Esophagus (tissue), 2 donors: ENCODE data around the gene HOXC12. TPM values are rescaled to one million over a fixed set of nuclear protein-coding genes. Genes with fewer than 3 reads are reported as not detected.

Source experiments
- H3K27ac ChIP-seq, 2 donors: one replicate each; pipeline ENCODE4 v1.5.1; 2013; ENCODE audit warnings: low read depth in 2 of 2, mild to moderate bottlenecking in 2 of 2, inconsistent platforms in 1 of 2, low read length in 1 of 2, moderate library complexity in 1 of 2
- H3K27me3 ChIP-seq, 2 donors: one replicate each; pipeline ENCODE4 v1.6.1; 2013; ENCODE audit warnings: low read length in 2 of 2, control low read depth in 1 of 2, mild to moderate bottlenecking in 1 of 2; ENCODE audit not compliant: insufficient read depth in 2 of 2, control insufficient read depth in 1 of 2
- H3K36me3 ChIP-seq, 2 donors: one replicate each; pipeline ENCODE4 v1.6.1; 2013; ENCODE audit warnings: low read length in 1 of 2; ENCODE audit not compliant: control insufficient read depth in 2 of 2, insufficient read depth in 2 of 2
- H3K4me1 ChIP-seq, 2 donors: one replicate each; pipeline ENCODE4 v1.6.1; 2013; ENCODE audit warnings: low read length in 1 of 2; ENCODE audit not compliant: control insufficient read depth in 2 of 2, insufficient read depth in 2 of 2
- H3K4me3 ChIP-seq, 2 donors: one replicate each; pipeline ENCODE4 v1.5.1; 2013; ENCODE audit warnings: low read length in 2 of 2, mild to moderate bottlenecking in 2 of 2, low read depth in 1 of 2, moderate library complexity in 1 of 2
- H3K9me3 ChIP-seq, 2 donors: one replicate each; pipeline ENCODE4 v1.6.1; 2013; ENCODE audit warnings: mild to moderate bottlenecking in 2 of 2, low read depth in 1 of 2, low read length in 1 of 2, moderate library complexity in 1 of 2; ENCODE audit not compliant: control insufficient read depth in 2 of 2, insufficient read depth in 1 of 2
- WGBS, 2 donors: extraction: QIAGEN DNeasy Blood & Tissue Kit; methylation state at CpG; one replicate each; pipeline ENCODE4 v1.1.7; 2013; 5-methylcytosine and 5-hydroxymethylcytosine counted together
- polyA plus RNA-seq, 2 donors: library from polyadenylated mRNA; stranded (reverse); fragments of 200-250 nt; gene quantifications; one replicate each; pipeline ENCODE4 v1.2.3, GENCODE V29; 2013
- donor health status: healthy with polysubstance abuse.
- donor health status: Bipolar disorder and iron deficiency.

The HOXC12 gene
- polyA plus RNA-seq, 2 donors: not detected

GRCh38 chr12:53940443-53941014 lies 14.2 kb upstream of the HOXC12 start:
- 18 to 21% methylated on average over 9 of the region's 9 CpGs for WGBS, 2 donors

GRCh38 chr12:53941187-53941586 lies 13.5 kb upstream of the HOXC12 start:
- no peak overlapping the region for H3K4me3 ChIP-seq
- no peak overlapping the region for H3K27ac ChIP-seq
- H3K27me3 ChIP-seq: peaks cover 5 to 66% of the 10 kb centered on the region in 2 donors
- H3K4me1 ChIP-seq: peaks cover 6 to 14% of the 10 kb centered on the region in 2 donors
- no peaks in the 10 kb centered on the region for H3K36me3 ChIP-seq
- peaks cover 0 to 12% of the 10 kb centered on the region in 2 donors for H3K9me3 ChIP-seq

More at GRCh38 chr12:53940443-53941014, 14.2 kb upstream of the HOXC12 start:
- H3K27ac ChIP-seq: no peak overlapping the region
- no peaks in the 10 kb centered on the region for H3K36me3 ChIP-seq
- H3K4me1 ChIP-seq: peaks cover 6 to 16% of the 10 kb centered on the region in 2 donors
- H3K4me3 ChIP-seq: no peak overlapping the region
- H3K9me3 ChIP-seq: peaks cover 0 to 12% of the 10 kb centered on the region in 2 donors
- peaks cover 1 to 67% of the 10 kb centered on the region in 2 donors for H3K27me3 ChIP-seq

DNA sequence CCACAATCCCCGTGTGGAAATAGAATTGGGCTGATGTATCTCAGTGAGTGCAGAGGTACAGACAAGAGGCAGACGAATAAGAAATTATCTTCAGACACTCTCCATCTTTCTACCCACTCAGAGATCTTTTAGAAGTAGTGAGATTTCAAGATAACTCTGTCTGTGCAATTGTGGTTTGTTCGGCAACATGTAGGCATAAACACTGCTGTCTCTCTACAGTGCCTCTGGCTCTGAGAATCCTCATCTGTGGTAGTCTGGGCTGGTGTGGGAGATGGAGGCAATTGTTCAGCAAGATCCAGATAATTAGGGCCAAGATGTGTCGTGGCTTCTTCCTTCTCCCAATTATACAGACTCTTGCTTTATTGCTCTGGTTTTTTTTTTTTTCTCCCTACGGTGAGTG lies 13.0 kb upstream of the HOXC12 start:
- WGBS, 2 donors: 24 to 25% methylated on average over 5 of the region's 5 CpGs

GRCh38 chr12:53942467-53942997 lies 12.2 kb upstream of the HOXC12 start:
- Histone ChIP-seq H3K4me3 (no peak overlapping the region), H3K36me3 (no peaks in the 10 kb centered on the region), H3K27me3 (peaks cover 5 to 53% of the 10 kb centered on the region in 2 donors), H3K27ac (no peak overlapping the region), H3K4me1 (peaks cover 6 to 14% of the 10 kb centered on the region in 2 donors), H3K9me3 (peaks cover 0 to 12% of the 10 kb centered on the region in 2 donors)
- WGBS, 2 donors: 16 to 25% methylated on average over 2 of the region's 2 CpGs

More for the DNA sequence above, 13.0 kb upstream of the HOXC12 start:
- Histone ChIP-seq H3K27ac (no peak overlapping the region), H3K4me3 (no peak overlapping the region), H3K9me3 (peaks cover 0 to 12% of the 10 kb centered on the region in 2 donors), H3K27me3 (peaks cover 5 to 61% of the 10 kb centered on the region in 2 donors), H3K4me1 (peaks cover 6 to 14% of the 10 kb centered on the region in 2 donors), H3K36me3 (no peaks in the 10 kb centered on the region)

GRCh38 chr12:53944209-53944608 lies 10.5 kb upstream of the HOXC12 start:
- H3K27ac ChIP-seq: no peak overlapping the region
- 14 to 19% methylated on average over 4 of the region's 4 CpGs for WGBS, 2 donors

GRCh38 chr12:53944907-53945847 lies 9.5 kb upstream of the HOXC12 start:
- Histone ChIP-seq H3K9me3 (peaks cover 0 to 3% of the 10 kb centered on the region in 2 donors), H3K27me3 (peaks cover 6 to 43% of the 10 kb centered on the region in 2 donors), H3K4me3 (no peak overlapping the region), H3K36me3 (no peaks in the 10 kb centered on the region), H3K27ac (no peak overlapping the region), H3K4me1 (peaks cover 0 to 4% of the 10 kb centered on the region in 2 donors)
- 9 to 10% methylated on average over 51 of the region's 51 CpGs for WGBS, 2 donors

More at GRCh38 chr12:53944209-53944608, 10.5 kb upstream of the HOXC12 start:
- H3K27me3 ChIP-seq: peaks cover 5 to 42% of the 10 kb centered on the region in 2 donors
- peaks cover 0 to 5% of the 10 kb centered on the region in 2 donors for H3K9me3 ChIP-seq
- H3K4me1 ChIP-seq: peaks cover 2 to 9% of the 10 kb centered on the region in 2 donors
- no peaks in the 10 kb centered on the region for H3K36me3 ChIP-seq
- H3K4me3 ChIP-seq: no peak overlapping the region

DNA sequence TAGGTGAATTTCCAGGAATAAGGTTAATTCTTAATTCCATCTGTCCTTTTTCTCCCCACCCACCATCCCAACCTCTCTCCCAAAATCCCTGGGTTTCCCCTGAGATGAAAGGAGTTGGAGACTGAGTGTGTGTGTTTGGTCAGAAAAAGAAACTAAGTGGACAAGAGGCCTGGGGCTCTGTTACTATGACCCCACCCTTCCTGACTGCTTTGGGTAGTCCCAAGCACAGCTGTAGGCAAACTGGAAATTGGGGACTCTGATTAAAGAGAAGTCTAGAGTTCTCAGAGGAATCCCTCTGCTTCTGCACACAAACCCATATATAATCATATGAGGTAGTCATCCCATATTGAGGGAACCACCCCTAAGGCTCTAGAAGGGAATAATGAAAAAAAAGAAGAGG lies 7.0 kb upstream of the HOXC12 start:
- H3K4me3 ChIP-seq: no peak overlapping the region
- H3K36me3 ChIP-seq: no peaks in the 10 kb centered on the region
- H3K27me3 ChIP-seq: peaks cover 11 to 46% of the 10 kb centered on the region in 2 donors
- peaks cover 0 to 4% of the 10 kb centered on the region in 2 donors for H3K4me1 ChIP-seq
- peaks cover 0 to 3% of the 10 kb centered on the region in 2 donors for H3K9me3 ChIP-seq
- no peak overlapping the region for H3K27ac ChIP-seq

DNA sequence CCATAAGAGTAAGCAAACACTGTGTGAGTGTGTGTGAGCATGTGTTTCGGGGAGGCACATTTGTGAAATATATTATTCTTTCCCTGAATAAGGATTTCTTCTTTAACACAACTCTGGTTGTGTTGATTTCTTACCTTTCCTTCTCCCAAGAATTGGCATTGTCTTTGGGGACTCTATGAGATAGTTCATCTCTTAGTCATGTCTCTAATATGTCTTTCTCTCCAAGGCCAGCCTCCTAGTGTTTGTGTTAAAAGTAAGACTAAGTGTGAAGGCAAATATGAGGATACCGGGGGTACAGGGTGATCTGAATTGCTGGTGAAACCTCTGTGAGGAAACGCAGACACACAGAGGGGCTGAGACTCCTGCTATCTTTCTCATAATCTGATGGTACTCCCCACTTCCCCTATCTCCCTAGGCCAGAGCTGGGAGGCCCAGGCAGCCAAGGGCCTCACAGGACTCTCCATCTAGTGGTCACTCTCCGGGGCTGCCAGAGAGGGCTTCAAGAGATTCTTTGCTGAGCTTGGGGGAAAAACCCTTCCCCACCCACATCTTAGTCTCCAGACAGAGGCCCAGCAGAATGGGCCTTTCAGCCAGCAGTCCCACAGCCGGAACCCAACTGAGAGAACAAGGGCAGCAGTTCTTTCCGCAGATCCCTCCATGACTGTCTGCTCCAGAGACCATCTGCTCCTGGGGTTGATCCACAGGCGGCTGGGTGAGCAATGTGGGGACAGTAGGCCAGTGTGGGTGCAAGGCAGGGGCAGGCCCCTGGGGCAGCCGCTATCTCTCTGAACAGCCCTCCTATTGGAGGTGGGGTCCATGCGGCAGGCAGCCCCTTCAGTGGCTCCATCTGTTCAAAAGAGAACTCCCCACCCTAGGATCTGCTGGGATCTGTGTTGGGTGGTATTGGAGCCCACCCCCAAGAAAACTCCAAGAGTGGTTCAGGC lies 5.8 kb upstream of the HOXC12 start:
- WGBS, 2 donors: 40 to 50% methylated on average over 9 of the region's 9 CpGs
- Histone ChIP-seq H3K9me3 (peaks cover 0 to 3% of the 10 kb centered on the region in 2 donors), H3K4me3 (no peak overlapping the region)

More for the DNA sequence above, 5.8 kb upstream of the HOXC12 start:
- H3K36me3 ChIP-seq: no peaks in the 10 kb centered on the region
- H3K27me3 ChIP-seq: peaks cover 11 to 50% of the 10 kb centered on the region in 2 donors
- H3K27ac ChIP-seq: no peak overlapping the region
- peaks cover 0 to 4% of the 10 kb centered on the region in 2 donors for H3K4me1 ChIP-seq
